ENCODE results near the gene GATAD2B.

The GATAD2B gene

DNA sequence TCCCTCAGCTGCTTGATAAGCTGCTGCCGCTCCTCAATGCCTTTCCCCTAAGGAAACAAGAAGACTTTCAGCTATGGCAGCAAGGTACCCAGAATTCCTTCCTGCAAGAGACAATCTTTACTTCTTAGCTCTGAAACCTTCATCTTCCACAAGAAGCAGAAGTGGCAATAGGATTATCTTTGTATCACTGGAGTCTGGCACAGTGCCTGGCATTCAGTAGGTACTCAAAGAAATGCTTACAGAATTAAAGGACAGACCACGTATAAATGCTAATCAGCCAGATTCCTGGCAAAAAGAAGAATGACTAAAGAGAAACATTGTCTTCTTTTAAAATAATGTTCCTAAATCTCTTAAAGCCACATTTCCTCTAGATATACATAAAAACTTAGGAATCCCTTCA is 103.9 kb downstream of the GATAD2B start:
- TF ChIP-seq, protein P1, sequence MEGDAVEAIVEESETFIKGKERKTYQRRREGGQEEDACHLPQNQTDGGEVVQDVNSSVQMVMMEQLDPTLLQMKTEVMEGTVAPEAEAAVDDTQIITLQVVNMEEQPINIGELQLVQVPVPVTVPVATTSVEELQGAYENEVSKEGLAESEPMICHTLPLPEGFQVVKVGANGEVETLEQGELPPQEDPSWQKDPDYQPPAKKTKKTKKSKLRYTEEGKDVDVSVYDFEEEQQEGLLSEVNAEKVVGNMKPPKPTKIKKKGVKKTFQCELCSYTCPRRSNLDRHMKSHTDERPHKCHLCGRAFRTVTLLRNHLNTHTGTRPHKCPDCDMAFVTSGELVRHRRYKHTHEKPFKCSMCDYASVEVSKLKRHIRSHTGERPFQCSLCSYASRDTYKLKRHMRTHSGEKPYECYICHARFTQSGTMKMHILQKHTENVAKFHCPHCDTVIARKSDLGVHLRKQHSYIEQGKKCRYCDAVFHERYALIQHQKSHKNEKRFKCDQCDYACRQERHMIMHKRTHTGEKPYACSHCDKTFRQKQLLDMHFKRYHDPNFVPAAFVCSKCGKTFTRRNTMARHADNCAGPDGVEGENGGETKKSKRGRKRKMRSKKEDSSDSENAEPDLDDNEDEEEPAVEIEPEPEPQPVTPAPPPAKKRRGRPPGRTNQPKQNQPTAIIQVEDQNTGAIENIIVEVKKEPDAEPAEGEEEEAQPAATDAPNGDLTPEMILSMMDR (IDR thresholded peaks at IDR 0.05) = no peak

DNA sequence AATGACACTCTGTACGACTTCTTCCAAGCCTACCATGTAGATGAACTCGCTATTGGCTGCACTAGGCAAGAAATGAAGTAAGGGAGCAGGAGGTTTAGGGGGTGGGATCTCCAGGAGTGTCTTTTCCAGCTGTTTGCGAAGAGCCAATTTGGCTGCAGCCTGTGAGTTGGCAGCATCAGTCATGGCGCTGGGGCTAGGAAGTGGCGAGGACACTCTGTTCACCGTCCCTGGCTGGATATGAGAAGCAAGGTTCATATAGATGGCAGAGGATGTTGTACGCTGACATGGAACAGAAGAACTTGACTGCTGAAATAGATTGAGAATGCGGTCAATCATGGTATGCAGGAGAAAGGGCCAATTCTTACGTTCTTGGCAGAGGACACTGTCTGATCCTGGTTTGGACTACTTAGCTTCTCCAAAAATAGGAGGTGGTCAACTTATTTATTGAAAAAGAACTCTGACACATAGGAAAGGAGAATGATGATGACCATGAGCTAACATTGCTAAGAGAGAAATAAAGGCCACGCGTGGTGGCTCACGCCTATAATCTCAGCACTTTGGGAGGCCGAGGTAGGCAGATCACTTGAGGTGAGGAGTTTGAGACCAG is 106.4 kb downstream of the GATAD2B start:
- TF ChIP-seq, protein P1 (IDR thresholded peaks at IDR 0.05) = no peak

DNA sequence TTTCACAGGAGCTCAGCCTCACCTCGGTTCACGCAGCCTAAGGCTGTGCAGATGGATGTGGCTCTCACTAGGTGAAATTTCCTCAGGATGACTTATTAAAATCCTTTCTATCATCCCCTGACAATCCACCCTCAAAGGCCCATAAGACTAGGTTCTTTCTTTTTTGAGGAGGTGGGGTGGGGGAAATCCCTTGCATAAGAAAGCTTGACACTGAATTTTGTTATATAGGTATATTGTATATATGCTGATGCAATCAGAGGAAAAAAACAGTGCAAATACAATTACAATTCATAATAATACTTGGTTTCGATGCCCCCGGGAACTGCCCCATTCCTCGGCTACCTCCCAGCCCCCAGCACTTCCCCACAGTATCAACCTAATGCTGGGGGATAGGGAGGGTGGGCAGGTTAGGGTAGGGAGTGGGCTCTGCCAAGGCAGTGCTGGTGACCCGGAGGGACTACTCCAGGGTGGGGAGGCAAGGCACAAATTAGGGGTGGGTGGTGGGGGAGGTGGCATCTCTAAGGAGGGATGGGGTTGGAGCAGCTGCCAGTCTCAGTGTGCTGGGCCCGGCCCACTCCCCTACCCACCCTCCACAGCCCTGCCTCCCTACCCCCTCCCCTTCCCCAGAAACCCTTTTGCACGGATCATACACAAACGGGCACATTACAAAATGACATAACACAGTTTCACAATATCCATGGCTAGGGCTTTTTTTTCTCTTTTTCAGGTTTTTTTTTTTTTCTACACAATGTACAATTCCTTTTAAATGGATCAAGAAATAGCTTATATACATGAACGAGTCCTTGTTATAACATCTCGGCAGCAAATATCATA is 116.7 kb downstream of the GATAD2B start:
- TF ChIP-seq, protein P1 (IDR thresholded peaks at IDR 0.05) = no peak

DNA sequence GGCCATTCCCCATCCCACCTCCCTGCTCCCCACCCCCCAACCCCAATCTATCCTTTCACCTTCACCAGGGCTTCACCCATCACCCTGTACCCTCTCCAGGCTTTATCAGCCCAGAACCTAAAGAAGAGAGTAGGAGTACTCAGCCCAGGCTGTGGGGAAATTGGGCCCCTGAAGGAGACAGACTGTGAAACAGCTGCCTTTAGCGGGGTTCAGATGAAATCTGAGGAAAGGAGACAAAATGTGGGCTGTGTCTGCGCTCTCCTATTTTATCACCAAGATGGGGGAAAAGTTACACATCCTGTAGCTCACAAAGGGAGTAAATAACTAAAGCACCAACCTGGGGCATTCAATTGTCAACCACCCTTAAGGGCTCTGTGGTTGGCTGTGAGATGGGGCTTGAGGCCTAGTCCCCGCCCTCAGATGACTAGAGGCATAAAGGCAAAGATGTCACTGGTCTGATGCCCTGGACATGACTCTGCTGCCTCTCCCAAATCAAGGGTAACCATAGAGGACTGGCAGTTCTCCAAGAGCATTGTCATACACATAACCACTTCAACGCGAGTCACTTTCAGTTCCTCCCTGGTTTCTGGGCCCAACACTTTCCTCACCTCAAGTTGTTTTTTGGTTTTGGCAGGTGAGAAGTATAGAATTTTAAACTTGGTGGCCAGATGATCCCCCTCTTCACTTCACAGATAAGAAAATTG is 117.6 kb downstream of the GATAD2B start:
- TF ChIP-seq, protein P1 (IDR thresholded peaks at IDR 0.05) = no peak

DNA sequence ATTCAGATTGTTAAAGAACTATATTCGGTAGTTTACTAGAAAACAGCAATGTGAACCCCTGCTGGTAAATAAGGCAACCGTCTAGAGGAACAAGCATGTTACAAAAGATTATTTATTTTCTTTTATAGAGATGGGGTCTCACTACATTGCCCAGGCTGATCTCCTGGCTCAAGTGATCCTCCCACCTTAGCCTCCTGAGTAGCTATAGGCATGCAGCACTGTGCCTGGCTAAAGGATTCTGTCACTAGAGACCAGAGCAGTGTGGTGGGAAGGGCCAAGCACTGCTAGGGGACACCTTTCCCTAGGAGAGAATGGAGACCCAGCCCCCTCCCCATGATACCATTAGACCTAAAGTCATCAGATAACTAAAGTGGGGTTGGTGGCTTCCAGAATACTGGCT is 118.7 kb downstream of the GATAD2B start:
- TF ChIP-seq, protein P1 (IDR thresholded peaks at IDR 0.05) = no peak

DNA sequence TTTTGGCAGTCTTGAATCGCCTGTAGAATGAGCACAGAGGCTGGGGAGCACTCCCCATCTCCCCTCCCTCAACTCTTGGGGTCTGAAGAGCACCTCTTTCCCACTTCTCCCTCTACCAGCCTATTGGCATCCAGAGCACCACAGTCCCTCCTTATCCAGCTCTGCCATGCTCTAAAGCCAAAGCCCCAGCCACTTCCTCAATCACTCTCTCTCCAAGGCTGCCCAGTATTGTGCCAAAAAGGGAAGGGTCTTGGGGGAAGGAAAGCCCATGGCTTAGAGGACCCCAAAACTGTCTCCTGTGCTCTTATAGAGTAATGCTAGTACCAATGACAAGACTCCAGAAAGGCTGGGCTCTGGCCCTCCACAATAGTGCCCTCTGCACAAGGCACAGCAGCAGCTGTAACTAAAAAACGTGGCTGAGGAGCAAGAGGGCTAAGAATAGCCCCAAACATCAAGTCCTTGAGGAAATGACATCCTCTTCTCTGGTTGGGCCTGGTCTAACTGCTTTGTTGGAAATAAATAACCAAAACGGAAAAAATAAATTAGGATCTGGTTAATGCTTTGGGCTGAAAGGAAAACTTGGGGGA is 119.2 kb downstream of the GATAD2B start:
- TF ChIP-seq, protein P1 (IDR thresholded peaks at IDR 0.05) = no peak
